OCI-LY1 (cell line): Measurements from ENCODE around the gene AHDC1.

Experiments used
- EZH2 ChIP-seq: fragments of 200-600 bp; sonication (generic), shearing (Covaris generic); IDR thresholded peaks from 2 replicates; pipeline ENCODE4 v1.8.0; 2017; ENCODE audit warnings: borderline replicate concordance, mixed run types, mild to moderate bottlenecking, antibody characterized with exemption, low read length, moderate library complexity, mixed read lengths
- TF ChIP-seq, protein P1 (sequence below): fragments of 200-600 bp; sonication (generic), shearing (Covaris generic); IDR thresholded peaks from 2 replicates; pipeline ENCODE4 v1.5.1; 2017; ENCODE audit warnings: mild to moderate bottlenecking, antibody characterized with exemption, low read length, moderate library complexity, mixed read lengths

DNA sequence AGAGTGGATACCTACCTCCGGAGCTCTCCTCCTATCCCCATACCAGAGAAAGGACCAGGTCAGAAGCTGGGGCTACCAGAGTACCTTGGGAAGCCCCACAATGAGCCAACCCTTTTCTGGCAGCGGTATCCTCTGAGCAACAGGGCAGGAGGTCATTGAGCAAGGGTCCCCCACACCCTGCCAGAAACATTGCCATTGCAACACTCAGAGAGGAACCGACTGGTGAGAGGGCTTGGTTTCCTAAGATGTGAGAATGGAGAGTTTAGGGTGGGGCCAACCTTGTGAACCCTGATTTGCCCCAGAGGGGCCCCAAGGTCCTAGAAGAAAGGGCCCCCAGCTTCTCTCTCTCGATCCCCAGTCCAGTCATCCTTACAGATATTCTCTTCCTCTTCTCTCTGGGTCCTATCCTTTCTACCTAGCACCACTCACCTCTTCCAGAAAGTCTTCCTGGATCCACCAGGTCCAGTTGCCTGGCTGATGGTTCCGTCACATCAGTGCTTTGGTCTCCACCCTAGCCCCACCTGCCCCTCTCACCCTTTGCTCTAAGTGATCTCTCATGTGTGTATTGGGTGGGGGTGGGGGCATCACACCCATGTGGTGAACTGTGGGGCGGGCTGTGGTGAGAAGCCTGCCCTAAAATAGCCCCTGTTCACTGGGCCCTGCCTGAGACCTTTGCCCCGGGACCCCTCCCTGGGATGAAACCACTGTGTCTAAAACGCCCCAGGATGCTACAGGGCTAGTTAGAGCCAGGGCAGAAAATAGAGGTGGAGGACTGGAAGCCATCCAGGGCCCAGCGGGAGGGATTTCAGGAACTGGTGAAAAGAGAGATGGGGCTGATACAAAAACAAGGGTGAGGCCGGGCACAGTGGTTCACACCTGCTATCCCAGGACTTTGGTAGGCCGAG is 22.3 kb upstream of the AHDC1 start:
- TF ChIP-seq EZH2 = no peak
- TF ChIP-seq, protein P1, sequence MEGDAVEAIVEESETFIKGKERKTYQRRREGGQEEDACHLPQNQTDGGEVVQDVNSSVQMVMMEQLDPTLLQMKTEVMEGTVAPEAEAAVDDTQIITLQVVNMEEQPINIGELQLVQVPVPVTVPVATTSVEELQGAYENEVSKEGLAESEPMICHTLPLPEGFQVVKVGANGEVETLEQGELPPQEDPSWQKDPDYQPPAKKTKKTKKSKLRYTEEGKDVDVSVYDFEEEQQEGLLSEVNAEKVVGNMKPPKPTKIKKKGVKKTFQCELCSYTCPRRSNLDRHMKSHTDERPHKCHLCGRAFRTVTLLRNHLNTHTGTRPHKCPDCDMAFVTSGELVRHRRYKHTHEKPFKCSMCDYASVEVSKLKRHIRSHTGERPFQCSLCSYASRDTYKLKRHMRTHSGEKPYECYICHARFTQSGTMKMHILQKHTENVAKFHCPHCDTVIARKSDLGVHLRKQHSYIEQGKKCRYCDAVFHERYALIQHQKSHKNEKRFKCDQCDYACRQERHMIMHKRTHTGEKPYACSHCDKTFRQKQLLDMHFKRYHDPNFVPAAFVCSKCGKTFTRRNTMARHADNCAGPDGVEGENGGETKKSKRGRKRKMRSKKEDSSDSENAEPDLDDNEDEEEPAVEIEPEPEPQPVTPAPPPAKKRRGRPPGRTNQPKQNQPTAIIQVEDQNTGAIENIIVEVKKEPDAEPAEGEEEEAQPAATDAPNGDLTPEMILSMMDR = no peak
